Ishikawa (cell line): ENCODE results near the gene MLN.

Experiments used
- EGR1 ChIP-seq: IDR thresholded peaks from 2 replicates; pipeline ENCODE4 v1.6.1; 2012
- FOXM1 ChIP-seq: IDR thresholded peaks from 2 replicates; pipeline ENCODE4 v1.6.1; 2012; ENCODE audit warnings: low read depth, borderline replicate concordance
- TEAD4 ChIP-seq: IDR thresholded peaks from 2 replicates; pipeline ENCODE4 v1.6.1; 2012
- YY1 ChIP-seq: IDR thresholded peaks from 2 replicates; pipeline ENCODE4 v1.6.1; 2012; ENCODE audit warnings: low read depth
- TF ChIP-seq, protein P1 (sequence below): IDR thresholded peaks from 2 replicates; pipeline ENCODE4 v1.6.1; 2012; ENCODE audit warnings: low read depth, mild to moderate bottlenecking
- TF ChIP-seq, protein P2 (sequence below): IDR thresholded peaks from 2 replicates; pipeline ENCODE4 v1.6.1; 2012

DNA sequence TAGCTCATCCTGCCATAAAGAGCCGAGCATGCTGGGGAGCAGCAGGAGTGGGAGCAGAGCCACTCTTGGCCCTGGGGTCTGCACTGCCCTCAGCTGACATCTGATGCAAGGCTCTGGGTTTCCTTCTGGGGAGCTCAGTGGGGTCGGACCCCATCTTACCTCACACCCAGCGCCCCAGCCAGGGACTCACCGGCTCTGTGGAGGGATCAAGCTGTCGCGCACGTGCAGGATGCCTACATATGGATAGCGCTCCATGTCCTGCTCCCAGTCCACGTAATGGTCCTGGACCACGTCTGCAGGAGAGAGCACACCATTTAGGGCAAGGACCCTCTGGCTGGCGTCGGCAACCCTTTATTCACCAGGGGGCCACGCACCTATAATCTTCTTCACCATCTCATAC lies 27.0 kb downstream of the MLN start:
- TF ChIP-seq YY1 (no peak), EGR1 (no peak), FOXM1 (no peak), TEAD4 (no peak)
- TF ChIP-seq, protein P1, sequence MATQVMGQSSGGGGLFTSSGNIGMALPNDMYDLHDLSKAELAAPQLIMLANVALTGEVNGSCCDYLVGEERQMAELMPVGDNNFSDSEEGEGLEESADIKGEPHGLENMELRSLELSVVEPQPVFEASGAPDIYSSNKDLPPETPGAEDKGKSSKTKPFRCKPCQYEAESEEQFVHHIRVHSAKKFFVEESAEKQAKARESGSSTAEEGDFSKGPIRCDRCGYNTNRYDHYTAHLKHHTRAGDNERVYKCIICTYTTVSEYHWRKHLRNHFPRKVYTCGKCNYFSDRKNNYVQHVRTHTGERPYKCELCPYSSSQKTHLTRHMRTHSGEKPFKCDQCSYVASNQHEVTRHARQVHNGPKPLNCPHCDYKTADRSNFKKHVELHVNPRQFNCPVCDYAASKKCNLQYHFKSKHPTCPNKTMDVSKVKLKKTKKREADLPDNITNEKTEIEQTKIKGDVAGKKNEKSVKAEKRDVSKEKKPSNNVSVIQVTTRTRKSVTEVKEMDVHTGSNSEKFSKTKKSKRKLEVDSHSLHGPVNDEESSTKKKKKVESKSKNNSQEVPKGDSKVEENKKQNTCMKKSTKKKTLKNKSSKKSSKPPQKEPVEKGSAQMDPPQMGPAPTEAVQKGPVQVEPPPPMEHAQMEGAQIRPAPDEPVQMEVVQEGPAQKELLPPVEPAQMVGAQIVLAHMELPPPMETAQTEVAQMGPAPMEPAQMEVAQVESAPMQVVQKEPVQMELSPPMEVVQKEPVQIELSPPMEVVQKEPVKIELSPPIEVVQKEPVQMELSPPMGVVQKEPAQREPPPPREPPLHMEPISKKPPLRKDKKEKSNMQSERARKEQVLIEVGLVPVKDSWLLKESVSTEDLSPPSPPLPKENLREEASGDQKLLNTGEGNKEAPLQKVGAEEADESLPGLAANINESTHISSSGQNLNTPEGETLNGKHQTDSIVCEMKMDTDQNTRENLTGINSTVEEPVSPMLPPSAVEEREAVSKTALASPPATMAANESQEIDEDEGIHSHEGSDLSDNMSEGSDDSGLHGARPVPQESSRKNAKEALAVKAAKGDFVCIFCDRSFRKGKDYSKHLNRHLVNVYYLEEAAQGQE: no peak
- TF ChIP-seq, protein P2, sequence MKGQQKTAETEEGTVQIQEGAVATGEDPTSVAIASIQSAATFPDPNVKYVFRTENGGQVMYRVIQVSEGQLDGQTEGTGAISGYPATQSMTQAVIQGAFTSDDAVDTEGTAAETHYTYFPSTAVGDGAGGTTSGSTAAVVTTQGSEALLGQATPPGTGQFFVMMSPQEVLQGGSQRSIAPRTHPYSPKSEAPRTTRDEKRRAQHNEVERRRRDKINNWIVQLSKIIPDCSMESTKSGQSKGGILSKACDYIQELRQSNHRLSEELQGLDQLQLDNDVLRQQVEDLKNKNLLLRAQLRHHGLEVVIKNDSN: no peak
